ENCODE data around the gene DMBT1.

Gene DMBT1

GRCh38 chr10:122560279-122560804 is at the start of gene DMBT1:
DMBT1 (plus strand) TSS chr10:122560754; CDS start chr10:122560771, 17 bp downstream.
- DNase-seq: no peak

- no peak for DNase-seq
Measured at GRCh38 chr10:122513053-122513452, 47.5 kb upstream of the DMBT1 start.

GRCh38 chr10:122514045-122514840 is 46.3 kb upstream of the DMBT1 start:
- no peak for DNase-seq

GRCh38 chr10:122515022-122515424 is 45.5 kb upstream of the DMBT1 start:
- no peak for DNase-seq

GRCh38 chr10:122515588-122516231 is 44.8 kb upstream of the DMBT1 start:
- DNase-seq: no peak

GRCh38 chr10:122516734-122517133 is 43.8 kb upstream of the DMBT1 start:
- DNase-seq: no peak

GRCh38 chr10:122519144-122519543 is 41.4 kb upstream of the DMBT1 start:
- no peak for DNase-seq

GRCh38 chr10:122519873-122520272 is 40.7 kb upstream of the DMBT1 start:
- no peak for DNase-seq

- no peak for DNase-seq
Measured at GRCh38 chr10:122521011-122521410, 39.5 kb upstream of the DMBT1 start.

GRCh38 chr10:122524811-122525210 is 35.7 kb upstream of the DMBT1 start:
- no peak for DNase-seq

- DNase-seq: no peak
Measured at GRCh38 chr10:122525788-122526187, 34.8 kb upstream of the DMBT1 start.

- no peak for DNase-seq
Measured at GRCh38 chr10:122526892-122527291, 33.7 kb upstream of the DMBT1 start.

GRCh38 chr10:122530177-122530576 is 30.4 kb upstream of the DMBT1 start:
- DNase-seq: no peak

GRCh38 chr10:122531261-122531660 is 29.3 kb upstream of the DMBT1 start:
- DNase-seq: no peak

GRCh38 chr10:122531939-122532338 is 28.6 kb upstream of the DMBT1 start:
- DNase-seq: no peak

- DNase-seq: no peak
Measured at GRCh38 chr10:122532601-122533296, 27.8 kb upstream of the DMBT1 start.

GRCh38 chr10:122537545-122537944 is 23.0 kb upstream of the DMBT1 start:
- no peak for DNase-seq

- DNase-seq: no peak
Measured at GRCh38 chr10:122541541-122542002, 19.0 kb upstream of the DMBT1 start.

GRCh38 chr10:122543676-122544445 is 16.7 kb upstream of the DMBT1 start:
- peak; percentile 58 for DNase-seq

GRCh38 chr10:122544493-122544892 is 16.1 kb upstream of the DMBT1 start:
- no peak for DNase-seq

GRCh38 chr10:122546242-122546641 is 14.3 kb upstream of the DMBT1 start:
- no peak for DNase-seq

GRCh38 chr10:122548407-122549085 is 12.0 kb upstream of the DMBT1 start:
- DNase-seq: no peak

Data from NCI-H1694 (cell line).